Esophagus muscularis mucosa (tissue), 4 donors: ENCODE measurements around the gene STARD8.

Source experiments
- EP300 ChIP-seq: sonication (generic); formaldehyde crosslinking; IDR thresholded peaks from one replicate; pipeline ENCODE4 v1.6.1; 2017; ENCODE audit warnings: antibody characterized with exemption
- POLR2A ChIP-seq: fragments of 450-650 bp; IDR thresholded peaks from one replicate; pipeline ENCODE4 v1.6.1; 2017; ENCODE audit warnings: antibody characterized with exemption, moderate library complexity, mild to moderate bottlenecking, low read depth
- POLR2AphosphoS5 ChIP-seq, 2 donors: sonication (generic); formaldehyde crosslinking; IDR thresholded peaks; one replicate each; pipeline ENCODE4 v1.6.1; 2017; ENCODE audit warnings: antibody characterized with exemption in 2 of 2
- TF ChIP-seq, protein P1 (sequence below), 3 experiments: fragments of 200-600 bp in 2 of 3; fragments of 450-650 bp in 1 of 3; sonication (generic) in 2 of 3; IDR thresholded peaks; one replicate each; pipeline ENCODE4 v1.5.1; 2017 to 2019; ENCODE audit warnings: antibody characterized with exemption in 3 of 3, mild to moderate bottlenecking in 2 of 3, moderate library complexity in 1 of 3

DNA sequence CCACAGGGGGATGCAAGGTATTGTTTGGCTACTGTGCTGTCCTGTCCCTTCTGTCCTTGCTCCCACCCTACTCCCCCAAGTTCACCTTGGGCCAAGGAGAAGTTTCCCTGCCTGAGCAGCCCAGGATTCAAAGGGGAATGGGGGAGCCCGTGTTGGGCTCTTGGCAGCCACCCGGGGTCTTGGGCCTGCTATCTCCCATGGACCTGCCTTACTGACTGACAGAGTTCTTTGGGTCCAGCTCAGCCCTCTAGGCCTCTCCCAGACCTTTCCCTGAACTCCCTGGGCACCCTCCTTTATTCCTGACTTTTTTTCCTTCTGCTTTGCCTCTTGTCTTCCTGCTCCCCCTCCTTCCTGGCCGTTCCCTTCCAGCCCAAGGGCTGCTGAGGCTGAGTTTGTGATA is 67.4 kb downstream of the STARD8 start:
- TF ChIP-seq, protein P1, sequence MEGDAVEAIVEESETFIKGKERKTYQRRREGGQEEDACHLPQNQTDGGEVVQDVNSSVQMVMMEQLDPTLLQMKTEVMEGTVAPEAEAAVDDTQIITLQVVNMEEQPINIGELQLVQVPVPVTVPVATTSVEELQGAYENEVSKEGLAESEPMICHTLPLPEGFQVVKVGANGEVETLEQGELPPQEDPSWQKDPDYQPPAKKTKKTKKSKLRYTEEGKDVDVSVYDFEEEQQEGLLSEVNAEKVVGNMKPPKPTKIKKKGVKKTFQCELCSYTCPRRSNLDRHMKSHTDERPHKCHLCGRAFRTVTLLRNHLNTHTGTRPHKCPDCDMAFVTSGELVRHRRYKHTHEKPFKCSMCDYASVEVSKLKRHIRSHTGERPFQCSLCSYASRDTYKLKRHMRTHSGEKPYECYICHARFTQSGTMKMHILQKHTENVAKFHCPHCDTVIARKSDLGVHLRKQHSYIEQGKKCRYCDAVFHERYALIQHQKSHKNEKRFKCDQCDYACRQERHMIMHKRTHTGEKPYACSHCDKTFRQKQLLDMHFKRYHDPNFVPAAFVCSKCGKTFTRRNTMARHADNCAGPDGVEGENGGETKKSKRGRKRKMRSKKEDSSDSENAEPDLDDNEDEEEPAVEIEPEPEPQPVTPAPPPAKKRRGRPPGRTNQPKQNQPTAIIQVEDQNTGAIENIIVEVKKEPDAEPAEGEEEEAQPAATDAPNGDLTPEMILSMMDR (IDR thresholded peaks at IDR 0.05): no peak
- TF ChIP-seq POLR2A (no peak), POLR2AphosphoS5 (IDR thresholded peaks at IDR 0.05) (no peak), EP300 (no peak)
